Smooth muscle cell (in vitro differentiated cells): ENCODE results near the gene UBAC2. TPM values are rescaled to one million over a fixed set of nuclear protein-coding genes. Genes with fewer than 3 reads are reported as not detected.

Experiments used
- DNase-seq: peaks from one replicate; lab custom pipeline; 2025; ENCODE audit not compliant: unreplicated experiment; lab: John Stamatoyannopoulos, UW
- H2AFZ ChIP-seq: fragments of 200-600 bp; sonication (generic); 2 replicates; pipeline ENCODE4 v1.6.0; 2016; ENCODE audit warnings: antibody characterized with exemption, low read depth, mild to moderate bottlenecking
- H3F3A ChIP-seq: fragments of 200-600 bp; sonication (generic); 2 replicates; pipeline ENCODE4 v1.6.0; 2017; ENCODE audit warnings: antibody characterized with exemption, low read depth
- H3K27ac ChIP-seq: fragments of 200-600 bp; sonication (generic); 2 replicates; pipeline ENCODE4 v1.5.1; 2016; ENCODE audit warnings: low read depth, mild to moderate bottlenecking
- H3K27me3 ChIP-seq: fragments of 200-600 bp; sonication (generic); 2 replicates; pipeline ENCODE4 v1.6.1; 2016; ENCODE audit warnings: low read depth, mild to moderate bottlenecking
- H3K36me3 ChIP-seq: fragments of 200-600 bp; sonication (generic); 2 replicates; pipeline ENCODE4 v1.5.1; 2016; ENCODE audit warnings: low read depth
- H3K4me1 ChIP-seq: fragments of 200-600 bp; sonication (generic); 2 replicates; pipeline ENCODE4 v1.5.1; 2016; ENCODE audit warnings: low read depth
- H3K4me2 ChIP-seq: fragments of 200-600 bp; sonication (generic); 2 replicates; pipeline ENCODE4 v1.6.0; 2016; ENCODE audit warnings: mild to moderate bottlenecking
- H3K4me3 ChIP-seq: fragments of 200-600 bp; sonication (generic); 2 replicates; pipeline ENCODE4 v1.5.1; 2016; ENCODE audit warnings: mild to moderate bottlenecking
- H3K79me2 ChIP-seq: fragments of 200-600 bp; sonication (generic); 2 replicates; pipeline ENCODE4 v1.6.0; 2016; ENCODE audit warnings: low read depth, mild to moderate bottlenecking
- H3K9ac ChIP-seq: fragments of 200-600 bp; sonication (generic); 2 replicates; pipeline ENCODE4 v1.6.0; 2016; ENCODE audit warnings: low read depth
- H3K9me3 ChIP-seq: fragments of 200-600 bp; sonication (generic); replicated peaks from 2 replicates; pipeline ENCODE4 v1.5.1; 2016; ENCODE audit warnings: low read depth
- H4K20me1 ChIP-seq: fragments of 200-600 bp; sonication (generic); 2 replicates; pipeline ENCODE4 v1.6.0; 2016; ENCODE audit warnings: low read depth
- WGBS: methylation state at CpG from one replicate; pipeline ENCODE4 v1.1.7; 2016; ENCODE audit warnings: low lambda C conversion rate; 5-methylcytosine and 5-hydroxymethylcytosine counted together
- polyA plus RNA-seq: library from polyadenylated mRNA; unstranded; fragments of >200 nt; fragmentation: Nextera tagmentation; extraction: Ambion mirVana; gene quantifications from 2 replicates; pipeline ENCODE4 v1.2.1, GENCODE V29; 2016
- total RNA-seq: library from RNA; depleted of rRNA; stranded (reverse); fragments of >200 nt; gene quantifications from 2 replicates; pipeline ENCODE4 v1.2.3, GENCODE V29; 2014
- TF ChIP-seq, protein P1 (sequence below): fragments of 200-600 bp; sonication (generic); IDR thresholded peaks from 2 replicates; pipeline ENCODE4 v1.5.1; 2017; ENCODE audit warnings: borderline replicate concordance, mild to moderate bottlenecking, antibody characterized with exemption; ENCODE audit not compliant: insufficient read depth, poor library complexity, severe bottlenecking

The UBAC2 gene
- total and polyA plus RNA-seq, 2 experiments from 2014 or later: 58.4 to 74.0 TPM

DNA sequence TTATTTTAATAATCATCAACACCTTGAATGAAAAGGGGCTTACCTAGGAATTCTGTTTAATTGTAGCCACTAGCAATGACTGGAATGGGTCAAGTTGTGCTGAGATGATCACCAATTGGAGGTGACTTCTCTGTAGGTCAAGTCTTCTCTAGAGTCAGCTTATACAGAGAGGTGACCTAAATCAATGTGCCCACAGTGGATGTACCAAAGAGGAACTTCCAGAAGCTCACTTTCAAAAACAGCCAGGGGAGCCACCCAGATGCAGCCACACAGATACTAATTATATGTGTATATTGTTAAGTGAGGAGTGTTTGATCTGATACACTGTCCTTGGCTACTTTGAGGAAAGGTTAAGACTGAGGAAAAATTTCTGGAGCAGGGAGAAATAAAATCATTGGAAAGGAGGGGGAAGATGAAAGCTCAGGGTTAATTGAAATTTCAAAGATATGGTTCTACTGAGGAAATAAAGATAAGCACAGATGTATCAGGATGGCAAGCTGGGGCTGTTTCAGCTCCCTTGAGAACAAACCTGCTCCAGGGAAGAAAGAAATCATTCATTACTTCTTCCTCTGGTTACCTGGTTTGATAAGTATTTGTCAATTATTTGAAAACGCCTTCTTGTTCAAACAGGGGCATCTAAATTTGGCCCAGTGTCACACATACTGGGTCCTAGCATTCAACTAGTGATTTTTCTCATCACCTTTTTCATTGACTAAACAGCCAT, 101.4 kb downstream of the UBAC2 start:
- Histone ChIP-seq H3F3A (peaks cover 5% of the 10 kb centered on the region), H3K27me3 (no peaks in the 10 kb centered on the region), H3K9me3 (no peaks in the 10 kb centered on the region), H3K4me1 (peaks cover 11% of the 10 kb centered on the region), H3K36me3 (no peaks in the 10 kb centered on the region), H2AFZ (no peak overlapping the region), H3K79me2 (peaks cover 55% of the 10 kb centered on the region), H4K20me1 (peaks cover 41% of the 10 kb centered on the region), H3K4me3 (no peak overlapping the region), H3K27ac (no peak overlapping the region), H3K4me2 (no peak overlapping the region), H3K9ac (no peak overlapping the region)
- WGBS: 96% methylated on average over 1 of the region's 1 CpG
- TF ChIP-seq, protein P1, sequence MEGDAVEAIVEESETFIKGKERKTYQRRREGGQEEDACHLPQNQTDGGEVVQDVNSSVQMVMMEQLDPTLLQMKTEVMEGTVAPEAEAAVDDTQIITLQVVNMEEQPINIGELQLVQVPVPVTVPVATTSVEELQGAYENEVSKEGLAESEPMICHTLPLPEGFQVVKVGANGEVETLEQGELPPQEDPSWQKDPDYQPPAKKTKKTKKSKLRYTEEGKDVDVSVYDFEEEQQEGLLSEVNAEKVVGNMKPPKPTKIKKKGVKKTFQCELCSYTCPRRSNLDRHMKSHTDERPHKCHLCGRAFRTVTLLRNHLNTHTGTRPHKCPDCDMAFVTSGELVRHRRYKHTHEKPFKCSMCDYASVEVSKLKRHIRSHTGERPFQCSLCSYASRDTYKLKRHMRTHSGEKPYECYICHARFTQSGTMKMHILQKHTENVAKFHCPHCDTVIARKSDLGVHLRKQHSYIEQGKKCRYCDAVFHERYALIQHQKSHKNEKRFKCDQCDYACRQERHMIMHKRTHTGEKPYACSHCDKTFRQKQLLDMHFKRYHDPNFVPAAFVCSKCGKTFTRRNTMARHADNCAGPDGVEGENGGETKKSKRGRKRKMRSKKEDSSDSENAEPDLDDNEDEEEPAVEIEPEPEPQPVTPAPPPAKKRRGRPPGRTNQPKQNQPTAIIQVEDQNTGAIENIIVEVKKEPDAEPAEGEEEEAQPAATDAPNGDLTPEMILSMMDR: no peak
- DNase-seq: no peak

- H3K27me3 ChIP-seq: no peaks in the 10 kb centered on the region
- no peaks in the 10 kb centered on the region for H3K9me3 ChIP-seq
- no peak overlapping the region for H3K9ac ChIP-seq
- no peak for DNase-seq
- H3K4me3 ChIP-seq: no peak overlapping the region
- TF ChIP-seq, protein P1: no peak
- 97% methylated on average over 8 of the region's 8 CpGs for WGBS
- H3K4me2 ChIP-seq: no peak overlapping the region
- H3K4me1 ChIP-seq: peaks cover 14% of the 10 kb centered on the region
- H3K36me3 ChIP-seq: no peaks in the 10 kb centered on the region
- H3F3A ChIP-seq: peaks cover 4% of the 10 kb centered on the region
- peaks cover 38% of the 10 kb centered on the region for H4K20me1 ChIP-seq
- peak overlapping the region; percentile 73 for H3K27ac ChIP-seq
- H3K79me2 ChIP-seq: peaks cover 57% of the 10 kb centered on the region
- no peak overlapping the region for H2AFZ ChIP-seq
Observed at GRCh38 chr13:99302637-99303505, 102.2 kb downstream of the UBAC2 start.

GRCh38 chr13:99303863-99304521, 103.3 kb downstream of the UBAC2 start:
- Histone ChIP-seq H2AFZ (no peak overlapping the region), H3K36me3 (no peaks in the 10 kb centered on the region), H3K27me3 (no peaks in the 10 kb centered on the region), H3K4me1 (peaks cover 22% of the 10 kb centered on the region), H3K4me2 (peak overlapping the region; percentile 75), H3K79me2 (peaks cover 53% of the 10 kb centered on the region), H3F3A (peaks cover 9% of the 10 kb centered on the region), H3K9ac (no peak overlapping the region), H3K27ac (peak overlapping the region; percentile 73), H4K20me1 (peaks cover 28% of the 10 kb centered on the region), H3K9me3 (no peaks in the 10 kb centered on the region), H3K4me3 (no peak overlapping the region)
- no peak for DNase-seq
- WGBS: 68% methylated on average over 14 of the region's 14 CpGs
- TF ChIP-seq, protein P1: no peak
